Thymus (tissue), 11 donors: ENCODE results near the gene IER3. TPM values are rescaled to one million over a fixed set of nuclear protein-coding genes. Genes with fewer than 3 reads are reported as not detected.
A peak's percentile ranks its signal among the peaks of the same experiment; 100 is the strongest.

ENCODE experiments used
- DNase-seq, 9 donors: peaks; one replicate each; pipeline ENCODE4 v3.0.0-alpha.2; 2013; ENCODE audit warnings: low spot score in 9 of 9, low read depth in 6 of 9, missing footprints in 1 of 9
- H3K27ac ChIP-seq, 2 donors: one replicate each; pipeline ENCODE4 v1.5.1; 2013; ENCODE audit warnings: control low read depth in 1 of 2, low read depth in 1 of 2, low read length in 1 of 2, mild to moderate bottlenecking in 1 of 2, moderate library complexity in 1 of 2
- H3K27me3 ChIP-seq, 2 donors: one replicate each; pipeline ENCODE4 v1.5.1; 2013; ENCODE audit warnings: low read length in 1 of 2; ENCODE audit not compliant: control insufficient read depth in 2 of 2, insufficient read depth in 1 of 2
- H3K36me3 ChIP-seq, 2 donors: one replicate each; pipeline ENCODE4 v1.5.1; 2013; ENCODE audit warnings: low read length in 1 of 2, mild to moderate bottlenecking in 1 of 2, moderate library complexity in 1 of 2; ENCODE audit not compliant: control insufficient read depth in 2 of 2, insufficient read depth in 2 of 2
- H3K4me1 ChIP-seq, 2 donors: one replicate each; pipeline ENCODE4 v1.5.1; 2013; ENCODE audit warnings: low read length in 2 of 2; ENCODE audit not compliant: control insufficient read depth in 2 of 2, insufficient read depth in 2 of 2
- H3K4me3 ChIP-seq, 2 donors: one replicate each; pipeline ENCODE4 v1.5.1; 2013; ENCODE audit warnings: low read length in 2 of 2, control low read depth in 1 of 2, mild to moderate bottlenecking in 1 of 2
- H3K9me3 ChIP-seq, 2 donors: one replicate each; pipeline ENCODE4 v1.5.1; 2013; ENCODE audit warnings: low read length in 1 of 2, mild to moderate bottlenecking in 1 of 2; ENCODE audit not compliant: control insufficient read depth in 2 of 2, insufficient read depth in 1 of 2
- WGBS: extraction: QIAGEN DNeasy Blood & Tissue Kit; methylation state at CpG from one replicate; pipeline ENCODE4 v1.1.7; 2013; 5-methylcytosine and 5-hydroxymethylcytosine counted together
- polyA plus RNA-seq: library from polyadenylated mRNA; stranded (reverse); fragments of 200-250 nt; gene quantifications from one replicate; pipeline ENCODE4 v1.2.3, GENCODE V29; 2013
- total RNA-seq: library from RNA; stranded (reverse); fragments of 120-200 nt; gene quantifications from one replicate; pipeline ENCODE4 v1.2.4, GENCODE V29; 2013
- donor health status: healthy.

Gene IER3
- total and polyA plus RNA-seq, 2 donors = 17.9 to 39.7 TPM

GRCh38 chr6:30774701-30775100 lies 30.4 kb upstream of the IER3 start:
- WGBS = 95% methylated on average over 8 of the region's 8 CpGs
- peaks cover 8 to 32% of the 10 kb centered on the region in 2 donors for H3K4me1 ChIP-seq
- no peak overlapping the region for H3K4me3 ChIP-seq
- no peak overlapping the region for H3K27ac ChIP-seq
- H3K36me3 ChIP-seq = no peaks in the 10 kb centered on the region
- DNase-seq = no peak
- H3K27me3 ChIP-seq = no peaks in the 10 kb centered on the region
- no peaks in the 10 kb centered on the region for H3K9me3 ChIP-seq

- no peak overlapping the region for H3K27ac ChIP-seq
- no peak overlapping the region for H3K4me3 ChIP-seq
- no peaks in the 10 kb centered on the region for H3K9me3 ChIP-seq
- peaks cover 28 to 35% of the 10 kb centered on the region in 2 donors for H3K4me1 ChIP-seq
- H3K27me3 ChIP-seq = no peaks in the 10 kb centered on the region
- H3K36me3 ChIP-seq = no peaks in the 10 kb centered on the region
- WGBS = 96% methylated on average over 3 of the region's 3 CpGs
- DNase-seq = no peak
Measured at GRCh38 chr6:30770592-30770991, 26.2 kb upstream of the IER3 start.

DNA sequence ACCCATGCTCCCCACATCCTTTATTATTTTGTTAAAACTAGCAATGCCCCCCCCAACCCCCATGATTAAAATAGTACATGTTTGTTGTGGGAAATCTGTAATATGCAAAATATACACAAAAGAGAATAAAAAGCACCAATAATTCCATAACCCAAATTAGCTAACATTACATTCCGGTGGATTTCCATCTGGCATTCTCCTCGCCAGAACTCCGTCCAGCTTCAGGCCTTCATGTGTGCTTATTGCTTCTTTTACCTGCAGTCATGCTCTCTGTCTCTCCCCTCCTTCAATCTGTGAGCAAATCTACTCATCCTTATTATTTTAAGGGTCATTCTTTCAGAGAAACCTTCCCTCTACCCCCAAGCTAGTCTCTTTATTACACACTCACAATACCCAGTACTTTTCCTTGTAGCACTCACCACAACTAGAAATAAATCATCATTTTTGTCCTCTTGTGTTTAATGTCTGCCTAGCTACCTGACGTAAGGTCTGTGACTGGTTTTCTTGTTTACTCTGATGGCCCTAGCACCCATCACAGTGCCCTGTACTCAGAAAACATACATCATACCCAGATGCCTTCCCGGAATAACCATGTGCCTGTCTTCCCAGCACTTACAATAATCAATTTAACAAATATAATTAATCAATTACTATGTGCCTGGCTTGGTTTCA lies 25.6 kb upstream of the IER3 start:
- DNase-seq = no peak
- no peaks in the 10 kb centered on the region for H3K9me3 ChIP-seq
- 92% methylated on average over 5 of the region's 5 CpGs for WGBS
- H3K27ac ChIP-seq = peak overlapping the region in 1 of 2 donors; percentile 88
- no peaks in the 10 kb centered on the region for H3K36me3 ChIP-seq
- no peak overlapping the region for H3K4me3 ChIP-seq
- H3K4me1 ChIP-seq = peaks cover 28 to 35% of the 10 kb centered on the region in 2 donors
- no peaks in the 10 kb centered on the region for H3K27me3 ChIP-seq

DNA sequence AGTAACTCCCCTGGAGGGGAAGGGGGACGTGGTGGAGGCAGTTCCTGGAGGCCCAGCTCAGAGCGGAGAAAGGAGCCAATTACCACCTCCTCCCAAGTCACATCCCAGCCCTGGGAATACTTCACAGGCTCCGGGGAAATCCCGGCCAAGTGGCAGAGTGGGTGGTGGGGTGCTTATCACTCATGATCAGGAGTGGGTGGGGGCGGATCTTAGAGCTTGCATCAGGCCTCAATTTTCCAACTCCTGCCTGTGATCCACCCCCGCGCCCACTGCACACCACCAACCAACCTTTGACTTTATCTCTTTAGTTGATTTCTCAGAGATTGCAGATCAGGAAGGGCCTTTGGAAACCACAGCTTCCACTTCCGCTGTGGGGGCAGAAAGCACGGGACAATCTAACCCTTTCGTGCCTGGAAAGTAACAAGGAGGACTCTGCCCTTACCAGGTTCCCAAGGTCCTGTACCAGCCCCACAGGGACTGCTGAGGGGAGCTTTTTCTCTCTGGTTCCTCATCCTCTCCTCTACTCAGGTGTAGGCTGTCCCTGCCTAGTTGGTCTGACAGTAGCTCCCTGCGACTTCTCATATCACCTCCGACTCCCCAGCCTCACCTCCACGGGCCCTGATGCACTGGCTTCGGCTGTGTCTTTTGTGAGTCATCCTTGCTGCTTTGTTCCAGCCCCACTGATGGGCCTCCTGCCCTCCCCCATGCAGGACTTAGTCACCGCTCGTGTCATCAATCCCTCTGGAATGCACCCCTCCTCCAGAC lies 24.9 kb upstream of the IER3 start:
- H3K27me3 ChIP-seq = no peaks in the 10 kb centered on the region
- no peak overlapping the region for H3K4me3 ChIP-seq
- no peaks in the 10 kb centered on the region for H3K36me3 ChIP-seq
- DNase-seq = peak in 8 of 9 donors; percentile 22 to 83 (median 55)
- peak overlapping the region; percentile 26 to 88 for H3K27ac ChIP-seq
- no peaks in the 10 kb centered on the region for H3K9me3 ChIP-seq
- WGBS = 9% methylated on average over 16 of the region's 16 CpGs
- H3K4me1 ChIP-seq = peaks cover 28 to 36% of the 10 kb centered on the region in 2 donors

- Histone ChIP-seq H3K9me3 (no peaks in the 10 kb centered on the region), H3K27ac (peak overlapping the region in 1 of 2 donors; percentile 88), H3K36me3 (no peaks in the 10 kb centered on the region), H3K27me3 (no peaks in the 10 kb centered on the region), H3K4me3 (no peak overlapping the region), H3K4me1 (peaks cover 29 to 43% of the 10 kb centered on the region in 2 donors)
- DNase-seq = no peak
- 94% methylated on average over 4 of the region's 4 CpGs for WGBS
Measured at GRCh38 chr6:30768634-30769087, 24.3 kb upstream of the IER3 start.

GRCh38 chr6:30767944-30768301 lies 23.6 kb upstream of the IER3 start:
- H3K27me3 ChIP-seq = no peaks in the 10 kb centered on the region
- no peaks in the 10 kb centered on the region for H3K36me3 ChIP-seq
- no peak for DNase-seq
- no peaks in the 10 kb centered on the region for H3K9me3 ChIP-seq
- H3K27ac ChIP-seq = no peak overlapping the region
- H3K4me1 ChIP-seq = peaks cover 31 to 47% of the 10 kb centered on the region in 2 donors
- no peak overlapping the region for H3K4me3 ChIP-seq
- WGBS = 98% methylated on average over 1 of the region's 1 CpG

DNA sequence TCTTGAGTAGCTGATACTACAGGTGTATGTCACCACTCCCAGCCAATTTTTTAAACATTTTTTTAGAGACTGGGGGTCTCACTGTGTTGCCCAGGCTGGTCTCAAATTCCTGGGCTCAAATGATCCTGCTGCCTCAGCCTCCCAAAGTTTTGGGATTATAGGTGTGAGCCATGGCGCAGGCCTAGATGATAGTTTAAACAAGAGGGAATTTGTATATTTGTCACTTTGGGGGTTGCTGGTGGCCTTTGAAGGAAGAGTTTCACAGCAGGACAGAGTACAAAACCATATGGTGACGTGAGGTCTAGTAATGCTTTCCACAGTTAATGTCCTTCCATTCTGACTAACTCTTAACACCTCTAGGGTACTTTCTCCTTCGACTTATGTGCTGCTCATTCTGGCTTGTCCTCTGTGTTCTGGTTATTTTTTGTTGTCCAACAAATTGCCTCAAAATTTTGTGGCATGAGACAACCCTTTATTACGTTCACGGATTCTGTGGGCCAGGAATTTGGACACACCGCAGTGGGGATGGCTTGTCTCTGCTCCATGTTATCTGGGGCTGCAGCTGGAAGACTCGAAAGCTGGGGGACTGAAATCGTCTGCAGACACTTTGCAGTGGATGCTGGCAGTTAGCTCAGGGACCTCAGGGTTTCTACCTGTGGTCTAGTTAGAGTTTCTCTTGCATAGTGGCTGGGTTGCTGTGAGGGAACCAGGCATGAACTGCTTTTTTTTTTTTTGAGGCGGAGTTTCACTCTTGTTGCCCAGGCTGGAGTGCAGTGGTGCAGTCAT lies 23.0 kb upstream of the IER3 start:
- 84% methylated on average over 9 of the region's 9 CpGs for WGBS
- H3K27me3 ChIP-seq = no peaks in the 10 kb centered on the region
- H3K27ac ChIP-seq = no peak overlapping the region
- H3K4me1 ChIP-seq = peaks cover 31 to 47% of the 10 kb centered on the region in 2 donors
- H3K4me3 ChIP-seq = no peak overlapping the region
- H3K9me3 ChIP-seq = no peaks in the 10 kb centered on the region
- H3K36me3 ChIP-seq = no peaks in the 10 kb centered on the region
- no peak for DNase-seq

- Histone ChIP-seq H3K27ac (no peak overlapping the region), H3K9me3 (no peaks in the 10 kb centered on the region), H3K4me3 (no peak overlapping the region), H3K36me3 (no peaks in the 10 kb centered on the region), H3K27me3 (no peaks in the 10 kb centered on the region), H3K4me1 (peaks cover 31 to 47% of the 10 kb centered on the region in 2 donors)
- no peak for DNase-seq
- 97% methylated on average over 6 of the region's 6 CpGs for WGBS
Measured at GRCh38 chr6:30766461-30767157, 22.3 kb upstream of the IER3 start.
